Measurements from ENCODE around the gene TPRA1.

The TPRA1 gene

GRCh38 chr3:127588806-127589577 lies 1.5 kb downstream of the TPRA1 start:
- H3K9me3 Mint-ChIP-seq = no peaks in the 10 kb centered on the region
- H3K27ac Mint-ChIP-seq = peak overlapping the region; percentile 49
- no peaks in the 10 kb centered on the region for H3K36me3 Mint-ChIP-seq (ENCODE audit: low read depth)
- peaks cover 39% of the 10 kb centered on the region for H3K4me1 Mint-ChIP-seq
- DNase-seq = peak; percentile 41
- H3K27me3 Mint-ChIP-seq = no peaks in the 10 kb centered on the region
- ATAC-seq = no peak
- peak overlapping the region; percentile 89 for H3K4me3 Mint-ChIP-seq

- ATAC-seq (no peak), DNase-seq (no peak)
- no peak overlapping the region for H3K27ac Mint-ChIP-seq
- no peaks in the 10 kb centered on the region for H3K36me3 Mint-ChIP-seq (ENCODE audit: low read depth)
- peaks cover 36% of the 10 kb centered on the region for H3K4me1 Mint-ChIP-seq
- H3K9me3 Mint-ChIP-seq = no peaks in the 10 kb centered on the region
- H3K27me3 Mint-ChIP-seq = no peaks in the 10 kb centered on the region
- H3K4me3 Mint-ChIP-seq = no peak overlapping the region
Measured at GRCh38 chr3:127587876-127588275, 2.7 kb downstream of the TPRA1 start.

- ATAC-seq = no peak
- H3K36me3 Mint-ChIP-seq (ENCODE audit: low read depth) = no peaks in the 10 kb centered on the region
- H3K27ac Mint-ChIP-seq = no peak overlapping the region
- H3K9me3 Mint-ChIP-seq = no peaks in the 10 kb centered on the region
- DNase-seq = no peak
- no peaks in the 10 kb centered on the region for H3K27me3 Mint-ChIP-seq
- H3K4me1 Mint-ChIP-seq = peaks cover 27% of the 10 kb centered on the region
- no peak overlapping the region for H3K4me3 Mint-ChIP-seq
Measured at GRCh38 chr3:127585813-127586413, 4.6 kb downstream of the TPRA1 start.

- no peak for DNase-seq
- Mint-ChIP-seq H3K27ac (no peak overlapping the region), H3K4me1 (peaks cover 26% of the 10 kb centered on the region)
Measured at GRCh38 chr3:127585163-127585812, 5.2 kb downstream of the TPRA1 start.

GRCh38 chr3:127584734-127585133 lies 5.8 kb downstream of the TPRA1 start:
- Mint-ChIP-seq H3K27me3 (no peaks in the 10 kb centered on the region), H3K9me3 (no peaks in the 10 kb centered on the region), H3K27ac (no peak overlapping the region), H3K36me3 (ENCODE audit: low read depth) (no peaks in the 10 kb centered on the region), H3K4me1 (peaks cover 26% of the 10 kb centered on the region), H3K4me3 (no peak overlapping the region)
- ATAC-seq (no peak), DNase-seq (no peak)

More at GRCh38 chr3:127585163-127585812, 5.2 kb downstream of the TPRA1 start:
- ATAC-seq = no peak
- Mint-ChIP-seq H3K36me3 (ENCODE audit: low read depth) (no peaks in the 10 kb centered on the region), H3K9me3 (no peaks in the 10 kb centered on the region), H3K4me3 (no peak overlapping the region), H3K27me3 (no peaks in the 10 kb centered on the region)

GRCh38 chr3:127580327-127581060 lies 10.0 kb downstream of the TPRA1 start:
- H3K27me3 Mint-ChIP-seq = no peaks in the 10 kb centered on the region
- no peaks in the 10 kb centered on the region for H3K9me3 Mint-ChIP-seq
- no peak overlapping the region for H3K27ac Mint-ChIP-seq
- ATAC-seq (no peak), DNase-seq (no peak)
- no peak overlapping the region for H3K4me3 Mint-ChIP-seq
- H3K36me3 Mint-ChIP-seq (ENCODE audit: low read depth) = peaks cover 3% of the 10 kb centered on the region
- H3K4me1 Mint-ChIP-seq = peaks cover 9% of the 10 kb centered on the region

GRCh38 chr3:127578802-127579201 lies 11.7 kb downstream of the TPRA1 start:
- Mint-ChIP-seq H3K4me3 (no peak overlapping the region), H3K27ac (no peak overlapping the region)

GRCh38 chr3:127578168-127578567 lies 12.4 kb downstream of the TPRA1 start:
- ATAC-seq = no peak
- Mint-ChIP-seq H3K4me1 (peaks cover 11% of the 10 kb centered on the region), H3K27me3 (no peaks in the 10 kb centered on the region), H3K36me3 (ENCODE audit: low read depth) (peaks cover 7% of the 10 kb centered on the region), H3K4me3 (no peak overlapping the region), H3K27ac (no peak overlapping the region), H3K9me3 (no peaks in the 10 kb centered on the region)
- DNase-seq = no peak

More at GRCh38 chr3:127578802-127579201, 11.7 kb downstream of the TPRA1 start:
- H3K27me3 Mint-ChIP-seq = no peaks in the 10 kb centered on the region
- H3K4me1 Mint-ChIP-seq = peaks cover 11% of the 10 kb centered on the region
- no peaks in the 10 kb centered on the region for H3K9me3 Mint-ChIP-seq
- no peak for ATAC-seq
- H3K36me3 Mint-ChIP-seq (ENCODE audit: low read depth) = peaks cover 7% of the 10 kb centered on the region
- no peak for DNase-seq

- DNase-seq (no peak), ATAC-seq (no peak)
- Mint-ChIP-seq H3K27me3 (no peaks in the 10 kb centered on the region), H3K4me1 (peaks cover 11% of the 10 kb centered on the region), H3K4me3 (no peak overlapping the region), H3K36me3 (ENCODE audit: low read depth) (peaks cover 7% of the 10 kb centered on the region), H3K9me3 (no peaks in the 10 kb centered on the region), H3K27ac (no peak overlapping the region)
Measured at GRCh38 chr3:127577448-127577847, 13.1 kb downstream of the TPRA1 start.

- Mint-ChIP-seq H3K4me3 (no peak overlapping the region), H3K27ac (peak overlapping the region; percentile 9), H3K36me3 (ENCODE audit: low read depth) (peaks cover 7% of the 10 kb centered on the region), H3K27me3 (no peaks in the 10 kb centered on the region), H3K9me3 (no peaks in the 10 kb centered on the region), H3K4me1 (peaks cover 5% of the 10 kb centered on the region)
- DNase-seq (peak; percentile 83), ATAC-seq (peak; percentile 78)
Measured at GRCh38 chr3:127574880-127575878, 15.4 kb downstream of the TPRA1 start.

GRCh38 chr3:127573912-127574311 lies 16.6 kb downstream of the TPRA1 start:
- H3K4me1 Mint-ChIP-seq = peaks cover 5% of the 10 kb centered on the region
- no peak overlapping the region for H3K27ac Mint-ChIP-seq
- no peaks in the 10 kb centered on the region for H3K27me3 Mint-ChIP-seq
- DNase-seq = no peak
- peaks cover 4% of the 10 kb centered on the region for H3K36me3 Mint-ChIP-seq (ENCODE audit: low read depth)
- ATAC-seq = no peak
- no peaks in the 10 kb centered on the region for H3K9me3 Mint-ChIP-seq
- H3K4me3 Mint-ChIP-seq = no peak overlapping the region

- H3K4me1 Mint-ChIP-seq = peaks cover 5% of the 10 kb centered on the region
- H3K9me3 Mint-ChIP-seq = no peaks in the 10 kb centered on the region
- peaks cover 4% of the 10 kb centered on the region for H3K36me3 Mint-ChIP-seq (ENCODE audit: low read depth)
- no peaks in the 10 kb centered on the region for H3K27me3 Mint-ChIP-seq
- no peak for DNase-seq
- ATAC-seq = no peak
- H3K27ac Mint-ChIP-seq = no peak overlapping the region
- H3K4me3 Mint-ChIP-seq = no peak overlapping the region
Measured at GRCh38 chr3:127573401-127573800, 17.1 kb downstream of the TPRA1 start.

GRCh38 chr3:127572735-127573134 lies 17.8 kb downstream of the TPRA1 start:
- Mint-ChIP-seq H3K4me3 (no peak overlapping the region), H3K27me3 (no peaks in the 10 kb centered on the region), H3K36me3 (ENCODE audit: low read depth) (peaks cover 4% of the 10 kb centered on the region), H3K4me1 (peaks cover 5% of the 10 kb centered on the region), H3K9me3 (no peaks in the 10 kb centered on the region), H3K27ac (no peak overlapping the region)
- DNase-seq (no peak), ATAC-seq (no peak)

Measured in activated naive CD8-positive, alpha-beta T cell treated with anti-CD3 and anti-CD28 coated beads, Interleukin-2, amount 50 U/mL, for 24 hours (primary cell).